ENCODE data around the gene PTPRH.

DNA sequence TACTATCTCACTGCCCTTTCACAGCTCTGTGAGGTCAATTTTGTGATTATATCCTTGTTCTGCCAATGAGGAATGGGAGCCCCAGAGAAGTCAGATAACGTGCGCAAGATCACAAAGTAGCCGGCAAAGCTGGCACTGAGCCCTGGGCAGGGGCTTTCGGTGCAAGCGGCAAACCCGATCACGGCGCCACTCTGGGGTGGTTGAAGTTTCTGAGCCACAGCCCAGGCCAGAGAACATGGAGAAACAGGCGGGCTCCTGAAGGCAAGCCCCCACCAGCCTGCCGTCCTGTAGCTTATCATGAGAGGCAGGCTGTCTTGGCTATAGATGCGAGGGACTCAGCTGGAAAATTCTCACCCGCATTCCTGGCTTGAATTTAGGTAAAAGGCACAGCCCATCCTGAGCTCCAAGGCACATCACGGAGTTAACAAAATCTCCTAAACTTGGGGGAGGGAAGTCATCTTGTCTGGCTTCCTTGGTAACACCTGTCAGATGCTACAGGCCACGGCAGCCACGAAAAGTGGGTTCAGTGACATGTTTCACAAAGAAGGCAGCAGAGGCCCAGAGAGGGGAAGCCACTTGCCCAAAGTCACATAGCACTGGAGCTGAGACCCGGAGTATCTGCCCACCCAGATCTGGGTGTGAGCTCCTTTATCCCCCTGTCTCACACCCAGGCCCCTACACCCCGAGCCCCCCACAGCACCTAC is 72.8 kb downstream of the PTPRH start:
- TF ChIP-seq, protein P1, sequence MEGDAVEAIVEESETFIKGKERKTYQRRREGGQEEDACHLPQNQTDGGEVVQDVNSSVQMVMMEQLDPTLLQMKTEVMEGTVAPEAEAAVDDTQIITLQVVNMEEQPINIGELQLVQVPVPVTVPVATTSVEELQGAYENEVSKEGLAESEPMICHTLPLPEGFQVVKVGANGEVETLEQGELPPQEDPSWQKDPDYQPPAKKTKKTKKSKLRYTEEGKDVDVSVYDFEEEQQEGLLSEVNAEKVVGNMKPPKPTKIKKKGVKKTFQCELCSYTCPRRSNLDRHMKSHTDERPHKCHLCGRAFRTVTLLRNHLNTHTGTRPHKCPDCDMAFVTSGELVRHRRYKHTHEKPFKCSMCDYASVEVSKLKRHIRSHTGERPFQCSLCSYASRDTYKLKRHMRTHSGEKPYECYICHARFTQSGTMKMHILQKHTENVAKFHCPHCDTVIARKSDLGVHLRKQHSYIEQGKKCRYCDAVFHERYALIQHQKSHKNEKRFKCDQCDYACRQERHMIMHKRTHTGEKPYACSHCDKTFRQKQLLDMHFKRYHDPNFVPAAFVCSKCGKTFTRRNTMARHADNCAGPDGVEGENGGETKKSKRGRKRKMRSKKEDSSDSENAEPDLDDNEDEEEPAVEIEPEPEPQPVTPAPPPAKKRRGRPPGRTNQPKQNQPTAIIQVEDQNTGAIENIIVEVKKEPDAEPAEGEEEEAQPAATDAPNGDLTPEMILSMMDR (conservative IDR thresholded peaks at IDR 0.05; ENCODE audit: low read depth, low read length): no peak
- TF ChIP-seq EZH2 (IDR thresholded peaks at IDR 0.05; ENCODE audit: borderline replicate concordance, low read depth, low read length, poor library complexity, severe bottlenecking): no peak

All from A673 (cell line).